NCI-H146 (cell line): ENCODE measurements around the gene CFAP100.

Source experiments
- DNase-seq: peaks from one replicate; lab custom pipeline; 2025; lab: John Stamatoyannopoulos, UW

Gene CFAP100

DNA sequence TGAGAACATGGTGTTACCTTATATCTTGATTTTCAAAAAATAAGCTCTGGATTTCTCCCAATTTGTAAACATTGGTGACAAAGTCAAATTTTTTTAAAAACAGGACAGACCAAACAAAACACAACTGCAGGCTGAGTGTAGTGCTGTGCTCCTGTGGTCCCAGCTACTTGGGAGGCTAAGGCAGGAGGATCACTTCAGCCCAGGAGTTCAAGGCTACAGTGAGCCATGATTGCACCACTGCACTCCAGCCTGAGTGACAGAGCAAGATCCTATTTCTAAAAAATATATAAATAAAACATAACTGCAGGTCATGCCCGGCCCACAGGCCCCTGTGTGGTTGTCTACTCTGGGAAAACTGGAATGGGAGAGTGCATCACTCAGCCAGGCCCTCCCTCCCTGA is 84.9 kb downstream of the CFAP100 start:
- no peak for DNase-seq

DNA sequence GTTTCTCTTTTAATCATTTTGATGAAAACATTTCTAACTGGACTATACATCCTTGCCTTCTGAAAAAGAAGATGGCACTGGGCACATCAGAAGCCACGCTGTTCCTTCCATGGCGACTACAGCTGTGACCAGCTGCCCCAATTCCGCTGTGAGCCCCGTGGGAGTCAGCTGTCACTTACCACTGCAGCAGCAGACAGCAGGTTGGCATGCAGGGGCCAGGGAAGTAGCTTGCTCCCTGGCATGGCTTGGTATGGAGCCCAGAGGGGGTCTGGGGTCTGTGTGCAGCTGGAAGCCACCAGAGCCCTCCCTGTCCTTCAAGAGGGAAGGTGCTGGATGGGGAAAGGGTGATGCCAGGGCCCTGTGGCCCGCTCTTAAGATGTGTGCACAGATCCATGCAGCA is 85.5 kb downstream of the CFAP100 start:
- no peak for DNase-seq

DNA sequence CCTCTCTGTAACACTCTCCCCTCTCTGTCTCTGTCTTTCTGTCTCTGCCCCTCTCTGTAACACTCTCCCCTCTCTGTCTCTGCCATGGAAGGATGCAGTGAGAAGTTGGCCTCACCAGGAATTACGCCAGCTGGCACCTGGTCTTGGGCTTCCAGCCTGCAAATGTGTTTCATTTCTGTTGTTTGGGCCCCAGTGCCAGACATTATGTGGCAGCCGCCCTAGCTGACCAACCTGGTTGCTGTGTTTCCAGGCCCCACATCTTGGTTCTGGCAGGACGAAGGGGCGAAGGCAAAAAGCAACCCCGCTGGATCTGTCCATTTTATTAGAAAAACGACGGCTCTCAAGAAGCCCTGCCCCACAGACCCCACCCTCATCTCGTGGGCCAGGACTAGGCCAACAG is 86.2 kb downstream of the CFAP100 start:
- no peak for DNase-seq

GRCh38 chr3:126481808-126482502 is 87.2 kb downstream of the CFAP100 start:
- DNase-seq = peak; percentile 61

- DNase-seq = no peak
Measured at GRCh38 chr3:126482503-126483255, 88.0 kb downstream of the CFAP100 start.

DNA sequence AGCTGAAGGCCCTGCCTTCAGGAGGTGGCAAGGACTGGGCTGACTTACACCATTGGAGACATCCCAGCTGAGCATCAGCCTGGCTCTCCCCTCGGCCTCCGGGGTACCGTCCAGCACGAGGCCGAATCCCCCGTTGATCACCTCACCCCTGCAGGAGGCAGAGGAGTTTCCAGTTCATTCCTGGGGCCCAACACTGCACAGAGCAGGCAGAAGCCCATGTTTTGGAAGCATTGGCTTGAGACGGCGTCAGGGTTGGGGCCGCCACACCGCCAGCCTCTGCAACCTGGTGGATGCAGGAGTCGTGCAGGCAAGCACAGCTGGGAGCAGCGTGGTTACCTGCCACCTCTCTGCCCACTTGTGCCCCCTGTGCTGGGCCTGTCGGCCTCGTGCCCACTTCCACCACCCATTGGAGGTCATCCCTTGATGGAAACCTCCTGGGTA is 88.6 kb downstream of the CFAP100 start:
- DNase-seq = no peak

DNA sequence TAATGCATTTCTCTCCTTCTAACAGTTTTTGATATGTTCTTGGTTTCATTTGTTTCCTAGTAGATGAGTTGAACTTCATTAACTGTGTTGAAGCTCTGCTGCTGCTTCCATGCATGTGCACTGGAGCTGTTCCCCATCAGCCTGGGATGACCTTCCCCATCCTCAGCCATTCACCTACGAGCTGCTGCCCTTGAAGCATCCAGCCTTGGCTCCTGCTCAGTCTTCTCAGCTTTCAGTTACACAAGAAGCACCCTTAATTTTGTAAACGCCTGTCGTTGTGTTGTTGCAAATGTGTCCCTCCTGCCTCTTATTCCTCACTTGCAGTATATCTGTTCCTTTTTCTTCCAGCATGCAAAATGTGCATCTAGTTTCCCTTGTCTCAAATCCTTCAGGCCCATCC is 89.4 kb downstream of the CFAP100 start:
- no peak for DNase-seq

DNA sequence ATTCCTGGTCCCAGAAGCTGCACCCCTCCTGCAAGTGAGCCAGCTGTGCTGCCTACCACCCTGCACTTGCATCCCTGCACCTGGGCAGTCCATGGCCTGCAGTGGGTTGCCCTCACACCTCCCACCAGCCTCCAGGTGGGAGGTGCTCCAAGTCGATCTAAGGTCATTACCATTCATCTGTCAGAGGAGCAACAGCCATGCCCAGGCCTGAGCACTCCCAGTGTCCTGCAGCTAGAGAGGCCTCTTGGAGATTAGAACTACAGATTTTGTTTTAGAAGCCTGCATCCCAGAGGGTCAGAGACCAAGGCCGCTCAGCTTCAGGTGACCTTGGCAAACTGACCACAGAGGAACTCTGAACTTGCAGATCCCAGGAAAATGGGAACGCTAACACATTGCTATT is 90.0 kb downstream of the CFAP100 start:
- no peak for DNase-seq

DNA sequence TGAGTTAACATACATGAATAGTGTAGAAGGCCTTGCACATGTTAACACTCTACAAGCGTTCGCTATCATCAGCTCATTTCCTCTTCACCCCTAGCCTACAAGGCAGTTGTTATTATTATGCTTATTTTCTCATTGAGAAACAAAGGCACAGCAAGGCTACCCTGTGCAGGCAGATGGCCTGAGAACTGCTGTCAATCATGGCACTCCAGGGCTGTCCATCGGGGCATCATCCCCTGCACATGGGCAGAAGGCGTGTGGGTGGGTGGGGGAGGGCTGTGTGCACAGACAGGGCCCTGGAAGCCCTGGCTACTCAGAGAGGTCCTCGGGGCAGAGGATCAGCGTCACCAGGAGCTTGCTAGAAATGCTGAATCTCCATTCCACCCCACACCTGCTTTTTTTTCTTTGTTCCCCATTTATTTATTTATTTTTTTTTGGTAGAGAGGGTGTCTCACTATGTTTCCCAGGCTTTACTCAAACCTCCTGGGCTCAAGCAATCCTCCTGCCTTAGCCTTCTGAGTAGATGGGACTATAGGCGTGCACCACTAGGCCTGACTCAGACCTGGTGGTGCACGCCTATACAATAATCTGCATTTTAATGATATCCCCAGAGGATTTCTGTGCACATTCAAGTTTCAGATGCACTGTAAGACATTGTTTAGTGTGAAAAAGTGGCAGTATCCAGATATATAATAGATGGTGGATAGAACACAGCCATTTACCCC is 90.6 kb downstream of the CFAP100 start:
- DNase-seq = no peak

DNA sequence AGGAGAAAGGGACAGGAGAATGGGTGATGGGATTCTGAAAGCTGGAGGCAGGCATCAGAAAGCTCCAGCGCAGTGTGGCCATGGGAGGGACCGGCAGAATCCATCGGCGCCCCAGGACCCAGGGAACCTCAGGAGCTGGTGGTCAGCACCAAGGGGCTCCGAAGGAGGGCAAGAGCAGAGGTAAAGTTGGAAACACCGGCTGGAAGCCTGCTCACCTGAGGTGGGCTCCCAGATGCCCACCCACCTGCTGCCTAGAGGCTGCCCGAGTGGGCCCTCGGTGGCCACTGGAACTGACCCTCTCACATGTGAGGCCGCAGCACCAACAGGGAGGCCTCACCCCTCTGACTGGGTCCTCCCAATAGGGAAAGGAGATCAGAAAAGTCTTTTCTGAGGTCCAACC is 91.2 kb downstream of the CFAP100 start:
- DNase-seq = no peak
